ENCODE results near the gene TRIM37.

TRIM37 gene

DNA sequence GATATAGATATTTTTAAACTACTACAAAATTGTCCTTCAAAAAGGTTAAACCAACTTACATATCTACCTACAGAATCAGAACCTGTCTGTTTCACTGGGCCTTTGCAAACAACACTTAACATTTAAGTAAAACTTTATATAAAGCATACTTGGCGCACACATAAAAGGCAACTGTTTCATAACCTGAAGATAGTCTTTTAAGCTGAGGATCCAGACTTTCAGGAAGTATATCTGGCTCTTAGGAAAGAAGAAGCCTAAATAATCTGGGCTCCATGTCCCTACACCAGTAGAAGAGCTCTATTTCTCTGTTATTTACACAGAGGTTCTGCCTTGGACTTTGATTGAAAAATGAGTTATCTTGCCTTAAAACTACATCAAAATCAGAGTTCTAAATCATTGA, 75.9 kb downstream of the TRIM37 start:
- DNase-seq = no peak

DNA sequence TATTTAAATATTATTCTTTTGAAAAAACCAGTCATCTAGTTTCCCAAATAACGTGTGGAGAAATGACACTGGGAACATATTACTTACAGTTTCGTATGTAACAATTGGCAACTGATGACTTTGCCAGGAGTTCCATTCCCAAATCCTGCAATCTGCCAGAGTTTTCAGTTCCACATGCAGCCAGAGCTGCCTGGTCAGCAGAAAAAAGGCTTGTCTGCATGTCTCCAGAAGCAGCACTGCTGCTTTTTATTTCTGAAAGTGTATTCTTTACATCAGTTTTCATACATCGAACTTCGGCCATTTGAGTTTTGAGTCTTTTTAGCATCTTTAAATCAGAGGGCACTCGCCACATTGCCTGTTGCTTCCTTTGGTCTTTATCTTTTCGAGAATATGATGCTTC, 78.4 kb downstream of the TRIM37 start:
- no peak for DNase-seq

DNA sequence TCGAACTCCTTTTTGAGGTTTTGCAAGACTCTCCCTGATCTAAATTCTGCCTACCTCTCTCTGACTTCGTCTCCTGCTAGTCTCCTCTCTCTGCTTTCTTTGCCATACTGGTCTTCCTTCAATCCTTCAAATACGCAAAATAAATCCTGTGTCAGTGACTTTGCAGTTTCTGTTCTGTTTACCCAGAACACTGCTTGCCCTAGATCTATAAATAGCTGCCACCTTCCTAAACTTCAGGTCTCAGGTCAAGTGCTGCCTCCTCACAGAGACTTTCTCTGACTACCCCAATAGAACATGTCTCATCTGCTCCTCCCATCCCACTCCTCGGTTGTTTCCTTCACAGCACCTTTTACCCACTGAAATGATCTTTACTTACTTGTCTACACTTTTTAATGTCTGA, 78.9 kb downstream of the TRIM37 start:
- no peak for DNase-seq

DNA sequence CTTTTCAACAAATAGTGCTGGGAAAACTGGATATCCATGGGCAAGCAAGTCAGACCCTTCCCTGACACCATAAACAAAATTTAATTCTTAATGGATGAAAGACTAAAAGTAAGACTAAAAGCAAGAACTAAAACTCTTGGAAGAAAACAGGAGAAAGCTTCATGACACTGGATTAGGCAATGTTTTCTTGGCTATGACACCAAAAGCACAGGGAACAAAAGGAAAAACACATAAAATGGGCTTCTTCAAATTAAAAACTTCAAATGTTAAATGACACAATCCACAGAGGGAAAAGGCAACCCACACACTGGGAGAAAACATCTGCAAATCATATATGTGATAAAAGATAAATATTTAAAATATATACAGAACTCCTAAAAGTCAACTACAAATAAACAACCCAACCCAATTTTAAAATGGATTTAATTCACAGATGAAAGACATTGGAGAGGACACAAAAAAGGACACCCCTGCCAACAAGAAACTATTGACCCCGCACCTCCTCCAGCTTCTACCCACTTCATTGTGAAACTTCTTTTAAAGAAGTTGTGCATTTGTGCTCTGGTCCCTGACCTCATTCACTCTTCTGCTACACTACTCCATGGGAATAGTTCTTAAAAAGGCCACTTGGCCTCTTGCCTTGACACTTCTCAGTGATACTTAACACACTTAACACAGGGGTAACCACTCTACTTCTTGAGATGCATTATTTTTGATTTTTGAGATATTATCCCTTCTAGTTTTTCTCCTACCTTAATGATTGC, 80.3 kb downstream of the TRIM37 start:
- no peak for DNase-seq

DNA sequence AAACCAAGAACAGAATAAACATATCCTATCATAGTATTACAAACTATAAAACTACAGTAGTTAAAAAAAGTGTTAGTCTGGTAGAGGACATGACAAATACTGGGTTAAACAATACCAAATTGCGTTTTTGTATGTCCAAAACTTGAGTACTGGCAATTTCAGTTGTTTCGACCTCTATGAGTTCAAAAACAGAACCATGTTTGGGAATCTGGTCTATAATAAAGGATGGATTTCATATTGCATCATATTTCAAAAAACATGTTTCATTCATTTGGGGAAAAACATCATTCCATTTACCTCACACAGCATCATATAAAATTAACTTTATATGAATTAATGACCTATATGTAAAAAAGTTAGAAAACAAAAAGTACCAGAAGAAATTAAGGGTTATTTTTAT, 81.8 kb downstream of the TRIM37 start:
- DNase-seq = no peak

DNA sequence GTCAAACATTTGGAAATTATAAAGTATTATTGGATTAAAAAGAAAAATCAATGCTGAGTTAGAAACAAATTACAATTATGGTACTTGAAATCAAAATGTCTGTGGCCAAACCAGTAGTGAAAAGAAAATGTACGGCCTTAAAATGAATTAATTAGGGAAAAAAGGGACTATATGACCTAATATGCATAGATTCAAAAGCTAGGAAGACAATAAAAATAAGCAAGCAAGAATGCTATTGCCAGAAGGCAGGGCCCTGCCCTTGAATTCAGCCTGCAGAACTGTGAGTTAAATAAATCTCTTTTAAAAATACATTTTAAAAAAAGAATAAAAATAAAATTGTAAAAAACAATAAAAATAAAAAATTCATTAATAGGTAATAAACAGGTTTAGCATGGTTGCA, 88.7 kb downstream of the TRIM37 start:
- DNase-seq = no peak

DNA sequence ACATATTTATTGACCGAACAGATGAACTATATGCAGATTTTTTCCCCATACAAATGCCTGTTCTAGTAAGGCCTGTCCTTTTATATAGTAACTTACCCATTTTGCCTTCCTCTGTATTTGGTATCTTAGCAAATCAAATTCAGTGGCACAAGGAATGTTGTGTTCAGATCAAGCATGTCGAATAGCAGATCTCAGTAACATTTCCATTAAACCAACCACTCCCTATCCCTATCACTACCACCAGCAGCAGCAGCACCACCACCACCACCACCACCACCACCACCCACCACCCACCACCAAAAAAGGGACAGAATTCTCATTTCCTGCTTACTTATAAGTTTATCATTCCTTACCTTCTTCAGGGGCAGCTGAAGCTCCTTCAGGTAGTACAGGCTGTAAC, 94.7 kb downstream of the TRIM37 start:
- no peak for DNase-seq

DNA sequence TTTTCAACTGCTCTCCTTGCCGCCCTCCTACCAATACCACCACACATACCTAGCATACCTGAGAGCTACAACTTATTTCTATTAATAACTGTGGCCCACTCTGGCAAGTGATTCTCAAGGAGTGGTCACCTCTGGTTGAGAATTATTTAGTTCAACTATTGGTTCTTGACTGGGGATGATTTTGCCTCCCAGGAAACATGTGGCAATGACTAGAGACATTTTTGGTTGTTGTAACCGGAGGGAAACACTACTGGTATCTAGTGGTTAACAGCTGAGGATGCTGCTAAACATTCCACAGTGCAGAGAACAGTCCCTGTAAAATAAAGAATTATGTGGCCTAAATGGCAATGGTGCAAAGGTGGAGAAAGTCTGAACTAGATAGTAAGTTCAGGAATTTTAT, 96.7 kb downstream of the TRIM37 start:
- no peak for DNase-seq

DNA sequence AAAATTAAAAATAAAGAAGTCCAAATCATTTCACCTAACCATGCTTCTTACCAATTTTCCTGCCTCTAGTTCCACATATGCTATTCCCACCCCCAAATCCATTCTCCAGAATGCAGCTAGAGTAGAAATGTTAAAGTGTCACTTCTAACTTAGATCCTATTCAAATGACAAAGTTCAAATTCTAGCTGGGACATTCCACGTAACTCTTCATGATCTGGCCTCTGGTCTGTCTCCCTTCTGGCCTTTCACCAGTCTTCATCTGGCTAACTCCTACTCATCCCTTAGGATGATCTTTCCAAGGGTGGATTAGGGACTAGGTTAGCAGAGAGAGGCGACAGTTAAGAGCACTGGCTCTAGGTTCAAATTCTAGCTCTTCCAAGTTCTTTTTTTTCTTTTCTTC, 97.9 kb downstream of the TRIM37 start:
- DNase-seq = no peak

DNA sequence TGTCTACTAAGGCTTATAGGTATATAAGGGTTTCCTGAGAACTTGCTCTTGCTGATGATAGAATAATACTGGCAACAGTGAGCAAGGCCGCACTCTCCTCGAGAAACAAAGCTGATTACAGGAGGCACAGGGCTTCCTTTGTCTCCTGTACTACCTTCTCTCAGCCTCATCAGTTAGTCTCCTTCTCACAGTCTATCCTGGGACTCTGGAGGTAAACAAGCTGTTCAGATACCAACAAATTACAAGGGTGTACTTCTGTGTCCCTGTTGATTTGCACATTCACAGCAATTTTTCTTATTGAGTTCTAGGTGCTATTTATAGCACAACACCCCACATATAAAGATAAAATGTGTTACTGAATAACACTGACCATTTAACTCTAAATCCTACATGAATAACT, 98.7 kb downstream of the TRIM37 start:
- no peak for DNase-seq

DNA sequence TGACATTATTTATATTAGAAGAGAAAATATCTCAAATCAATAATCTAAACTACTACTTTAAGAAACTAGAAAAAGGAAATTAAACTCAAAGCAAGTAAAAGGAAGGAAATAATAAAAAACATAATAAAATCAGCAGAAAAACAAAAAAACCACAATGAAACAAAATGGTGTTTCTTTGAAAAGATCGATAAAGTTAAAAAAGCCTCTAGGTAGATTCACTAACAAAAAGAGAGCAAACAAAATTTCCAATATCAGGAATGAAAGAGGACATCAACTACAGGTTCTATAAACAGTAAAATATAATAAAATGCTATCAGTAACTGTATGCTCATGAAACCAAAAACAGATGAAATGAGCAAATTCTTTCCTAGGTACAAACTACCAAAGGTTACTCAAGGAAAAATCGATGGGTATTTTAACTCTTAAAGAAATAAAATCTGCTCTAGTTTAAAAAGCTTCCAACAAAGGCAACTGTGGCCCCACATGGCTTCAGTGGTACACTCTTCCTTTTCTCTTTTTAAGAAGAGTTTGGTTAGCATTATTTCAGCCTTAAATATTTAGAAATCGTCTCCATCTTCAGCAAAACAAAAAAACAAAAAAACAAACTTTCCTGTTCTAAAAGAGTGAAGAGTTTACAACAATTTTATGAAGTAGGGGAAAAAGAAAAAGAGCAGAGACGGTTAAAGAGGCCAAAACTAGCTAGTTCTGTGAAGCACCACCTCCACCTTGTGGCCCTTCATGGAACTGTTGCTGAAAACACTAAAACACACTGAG, 102.2 kb downstream of the TRIM37 start:
- peak; percentile 71 for DNase-seq

DNA sequence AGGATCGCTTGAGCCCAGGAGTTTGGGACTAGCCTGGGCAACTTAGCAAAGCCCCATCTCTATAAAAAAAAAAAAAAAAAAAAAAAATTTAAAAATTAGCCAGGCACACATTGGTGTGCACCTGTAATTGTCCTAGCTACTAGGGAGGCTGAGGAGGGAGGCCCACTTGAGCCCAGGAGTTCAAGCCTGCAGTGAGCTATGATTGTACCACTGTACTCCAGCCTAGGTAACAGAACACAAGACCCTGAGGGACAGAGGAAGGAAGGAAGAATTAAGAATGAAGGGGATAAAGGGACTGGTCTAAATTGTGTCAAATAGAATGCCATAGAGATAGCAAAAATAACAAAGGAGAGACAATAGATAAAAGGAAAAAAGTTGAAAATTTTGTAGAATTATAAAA, 102.8 kb downstream of the TRIM37 start:
- no peak for DNase-seq

DNA sequence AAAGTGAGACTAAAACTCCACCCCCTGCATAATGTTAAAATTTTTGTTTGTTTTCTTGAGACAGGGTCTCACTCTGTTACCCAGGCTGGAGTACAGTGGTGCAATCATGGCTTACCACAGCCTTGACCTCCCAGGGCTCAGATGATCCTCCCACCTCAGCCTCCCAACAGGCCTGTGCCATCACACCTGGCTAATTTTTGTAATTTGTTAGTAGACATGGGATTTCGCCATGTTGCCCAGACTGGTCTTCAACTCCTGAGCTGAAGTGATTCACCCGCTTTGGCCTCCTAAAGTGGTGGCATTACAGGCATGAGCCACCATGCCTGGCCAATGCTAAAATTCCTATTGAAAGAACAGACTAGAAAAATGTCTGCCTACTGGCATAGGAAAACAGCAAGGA, 103.8 kb downstream of the TRIM37 start:
- DNase-seq = no peak

DNA sequence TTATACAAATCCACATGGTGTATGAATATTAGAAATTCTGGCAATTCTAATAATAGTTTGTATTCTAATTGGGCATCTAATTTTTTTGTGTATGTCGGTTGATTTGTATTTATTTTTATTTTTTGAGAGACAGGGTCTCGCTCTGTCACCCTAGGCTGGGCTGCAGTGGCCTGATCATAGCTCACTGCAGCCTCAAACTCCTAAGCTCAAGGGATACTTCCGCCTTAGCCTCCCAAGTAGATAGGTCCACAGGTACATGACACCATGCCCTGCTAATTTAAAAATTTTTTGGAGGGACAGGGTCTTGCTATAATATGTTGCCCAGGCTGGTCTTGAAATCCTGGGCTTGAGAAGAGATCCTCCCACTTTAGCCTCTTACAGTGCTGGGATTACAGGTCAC, 104.6 kb downstream of the TRIM37 start:
- DNase-seq = no peak

DNA sequence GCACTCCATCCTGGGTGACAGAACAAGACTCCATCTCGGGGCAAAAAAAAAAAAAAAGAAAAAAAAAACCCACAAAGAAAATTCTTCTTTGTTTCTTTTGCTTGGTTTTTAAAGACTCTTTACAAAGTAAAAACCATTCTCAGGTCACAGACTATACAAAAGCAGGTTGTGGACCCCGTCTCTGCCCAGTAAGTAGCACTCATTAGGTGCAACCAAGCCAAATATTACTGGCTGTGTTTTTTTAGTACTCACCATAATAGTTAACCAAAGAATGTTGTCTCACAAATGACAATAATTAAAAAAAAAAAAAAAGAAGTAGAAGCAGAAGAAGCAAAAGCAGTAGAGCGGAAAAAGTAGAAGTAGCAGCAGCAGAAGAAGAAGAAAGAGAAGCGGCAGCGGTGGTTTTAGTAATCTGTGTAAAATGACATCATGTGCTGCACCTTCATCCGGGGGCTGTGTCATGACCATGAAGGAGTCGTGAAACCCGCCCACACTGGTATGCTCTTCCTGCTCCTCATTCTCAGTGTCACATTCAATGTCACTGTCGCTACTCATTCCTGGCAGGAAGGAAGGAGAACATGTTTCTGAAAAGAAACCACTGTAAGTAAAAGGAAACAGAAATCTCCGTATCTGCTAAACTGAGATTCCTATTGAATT, 105.4 kb downstream of the TRIM37 start:
- DNase-seq = no peak

DNA sequence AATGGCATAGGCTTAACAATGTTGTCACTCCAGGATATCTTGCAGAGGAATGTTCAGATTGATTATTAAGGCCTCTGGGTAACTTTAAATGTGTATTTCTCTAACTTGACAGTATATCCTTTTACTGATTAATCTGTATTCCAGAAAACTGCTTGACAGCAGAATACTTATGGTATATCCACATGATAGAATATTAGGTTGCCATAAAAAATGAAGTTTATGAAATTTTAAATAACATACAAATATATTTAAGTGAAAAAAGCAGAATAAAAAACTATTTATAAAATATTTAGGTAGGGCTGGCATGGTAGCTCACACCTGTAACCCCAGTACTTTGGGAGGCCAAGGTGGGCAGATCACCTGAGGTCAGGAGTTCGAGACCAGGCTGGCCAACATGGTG, 106.7 kb downstream of the TRIM37 start:
- DNase-seq = no peak

DNA sequence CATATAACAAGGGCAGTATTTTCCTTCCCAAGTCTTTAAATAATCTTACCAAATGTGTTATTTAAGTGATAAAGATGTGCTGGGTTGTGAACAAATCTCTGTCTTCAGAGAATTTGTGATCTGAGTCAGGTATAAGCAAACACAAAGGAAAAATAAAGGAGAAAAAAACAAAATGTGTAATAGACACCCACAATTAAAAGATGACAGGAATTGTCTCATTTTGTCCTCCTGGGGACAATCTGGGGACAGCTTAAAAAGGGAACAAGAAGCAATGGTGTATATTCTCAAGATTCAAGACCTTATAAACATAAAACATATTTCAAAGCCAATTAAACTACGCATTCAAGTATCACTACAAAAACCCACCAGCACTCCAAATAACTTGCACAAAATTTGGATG, 107.2 kb downstream of the TRIM37 start:
- no peak for DNase-seq

DNA sequence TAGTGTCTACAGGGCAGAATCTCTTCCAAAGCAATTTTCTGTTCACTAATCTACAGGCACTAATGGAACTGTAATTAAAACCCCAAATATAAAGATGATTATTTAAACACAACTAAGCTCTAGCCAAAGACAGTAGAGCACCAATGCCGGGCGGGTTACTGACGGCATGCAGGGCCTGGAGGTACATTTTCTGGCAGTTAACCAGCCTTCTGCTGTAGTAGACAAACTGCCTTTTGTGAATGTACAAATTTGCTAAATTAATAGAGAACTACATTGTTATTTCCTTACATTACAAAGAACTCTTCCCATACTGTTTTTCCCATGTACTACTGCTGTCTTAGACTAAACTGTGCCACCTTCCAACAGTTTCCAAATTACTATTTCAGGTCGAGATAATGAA, 107.8 kb downstream of the TRIM37 start:
- DNase-seq = no peak

DNA sequence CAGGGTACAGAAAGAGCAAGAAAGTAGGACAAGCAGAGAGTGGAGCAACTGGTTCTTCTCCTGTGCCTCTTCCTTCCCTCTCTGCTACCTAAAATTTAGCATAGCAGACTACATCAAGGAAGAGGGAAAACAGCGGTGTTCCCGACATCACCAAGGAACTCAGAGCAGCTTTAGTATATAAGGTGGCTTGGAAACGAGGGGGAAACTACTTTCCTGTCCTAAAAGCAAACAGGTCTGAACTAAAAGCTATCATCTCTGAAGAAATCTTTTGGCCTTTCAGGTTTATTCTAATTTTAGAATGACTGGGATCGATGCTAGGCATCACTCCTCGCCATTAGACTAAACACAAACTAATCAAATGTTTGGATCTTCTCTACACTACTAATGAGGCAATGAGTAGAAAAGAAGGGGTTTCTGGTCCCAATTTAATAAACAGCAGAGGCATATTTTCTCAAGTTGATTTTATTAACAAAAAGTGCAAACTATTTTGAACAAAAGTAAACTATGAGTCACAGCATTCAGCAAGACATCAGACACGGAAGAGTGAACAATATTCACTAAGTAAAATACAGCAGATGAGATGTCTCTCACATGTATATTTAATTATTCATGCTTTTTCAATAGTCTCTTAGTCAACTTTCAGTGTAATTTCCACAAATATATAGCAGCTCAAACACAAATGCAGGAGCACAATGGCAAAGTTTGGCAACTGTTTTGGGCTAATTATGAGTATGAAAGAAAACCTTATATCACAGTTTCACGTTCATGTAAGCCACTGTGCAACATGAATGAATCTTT, 108.7 kb downstream of the TRIM37 start:
- no peak for DNase-seq

DNA sequence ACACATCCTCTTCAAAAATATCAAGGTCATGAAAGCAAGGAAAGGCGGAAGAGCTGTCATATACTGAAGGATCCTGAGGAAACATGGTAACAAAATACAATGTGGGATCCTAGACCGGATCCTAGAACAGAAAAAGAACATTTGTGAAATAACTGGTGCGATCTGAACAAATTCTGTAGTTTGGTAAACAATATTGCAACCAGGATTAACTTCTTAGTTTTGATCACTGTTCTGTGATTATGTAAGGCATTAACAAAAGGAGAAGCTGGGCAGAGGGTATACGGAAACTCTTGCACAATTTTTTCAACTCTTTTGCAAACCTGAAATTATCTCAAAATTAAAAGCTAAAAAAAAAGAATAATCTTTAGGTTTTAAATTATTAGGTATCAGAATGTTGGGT, 109.7 kb downstream of the TRIM37 start:
- DNase-seq = no peak

DNA sequence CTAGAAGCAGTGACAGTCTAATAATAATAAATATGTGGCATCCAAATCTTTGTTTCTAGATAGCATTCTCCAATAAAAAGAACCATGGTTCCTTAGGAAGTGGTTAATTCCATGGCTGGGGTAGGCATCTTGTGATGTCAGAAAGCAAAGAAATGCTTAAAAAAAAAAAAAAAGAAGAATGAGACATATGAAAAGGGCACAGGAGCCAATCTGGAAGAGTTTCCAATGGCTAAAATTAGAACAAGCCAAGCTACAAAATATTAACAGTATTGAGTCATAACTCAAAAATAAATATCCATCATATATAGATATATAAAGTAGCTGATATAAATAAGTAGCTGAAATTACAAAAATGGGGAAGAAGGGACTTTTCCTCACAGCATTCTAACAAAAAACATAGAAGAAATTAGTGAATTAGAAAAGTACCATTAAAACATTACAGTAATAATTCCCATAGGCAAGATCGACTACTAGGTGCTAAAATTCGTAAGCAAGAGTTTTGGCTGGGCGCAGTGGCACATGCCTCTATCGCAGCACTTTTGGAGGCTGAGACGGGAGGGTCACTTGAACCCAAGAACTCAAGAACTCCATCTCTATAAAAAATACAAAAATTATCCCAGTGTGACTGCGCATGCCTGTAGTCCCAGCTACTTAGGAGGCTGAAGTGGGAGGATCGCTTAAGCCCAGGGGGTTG, 111.3 kb downstream of the TRIM37 start:
- no peak for DNase-seq

DNA sequence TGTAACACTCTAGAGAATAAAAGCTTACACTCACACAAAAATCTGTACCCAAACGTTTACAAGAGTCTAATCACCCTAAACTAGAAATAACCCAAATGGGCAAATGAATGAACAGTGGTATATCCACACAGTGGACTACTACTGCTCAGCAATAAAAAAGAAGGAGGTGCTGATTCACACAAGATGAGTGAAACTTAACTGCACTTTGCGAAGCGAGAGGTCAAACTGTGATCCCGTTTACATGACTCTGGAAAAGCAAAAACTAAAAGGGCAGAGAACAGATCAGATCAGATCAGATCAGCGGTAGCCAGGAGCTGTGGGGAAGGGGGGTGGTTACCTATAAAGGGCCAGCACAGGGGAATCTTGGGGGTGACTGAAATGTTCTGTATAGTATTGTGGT, 113.4 kb downstream of the TRIM37 start:
- no peak for DNase-seq
